ENCODE results near the gene ABCF2. TPM values are rescaled to one million over a fixed set of nuclear protein-coding genes. Genes with fewer than 3 reads are reported as not detected.

Gene ABCF2
- total RNA-seq, 1 donor from 2014 or later, result 24.5 TPM

DNA sequence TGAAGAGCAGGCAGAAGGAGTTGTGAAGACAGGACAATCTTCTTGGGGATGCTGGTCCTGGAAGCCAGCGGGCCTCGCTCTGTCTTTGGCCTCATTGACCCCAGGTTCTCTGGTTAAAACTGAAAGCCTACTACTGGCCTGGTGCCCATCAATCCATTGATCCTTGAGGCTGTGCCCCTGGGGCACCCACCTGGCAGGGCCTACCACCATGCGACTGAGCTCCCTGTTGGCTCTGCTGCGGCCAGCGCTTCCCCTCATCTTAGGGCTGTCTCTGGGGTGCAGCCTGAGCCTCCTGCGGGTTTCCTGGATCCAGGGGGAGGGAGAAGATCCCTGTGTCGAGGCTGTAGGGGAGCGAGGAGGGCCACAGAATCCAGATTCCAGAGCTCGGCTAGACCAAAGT lies 6.8 kb upstream of the ABCF2 start:
- ATAC-seq (no peak), DNase-seq (ENCODE audit: missing footprints) (no peak)
- intact Hi-C loops (cut with DNase I), result loop anchor here (2.0 kb wide), 1 partner anchor 69 kb away; no protein-coding TSS in a partner anchor

- intact Hi-C loops (cut with DNase I), result loop anchor here (2.0 kb wide), 1 partner anchor 70 kb away; no protein-coding TSS in a partner anchor
- ATAC-seq (no peak), DNase-seq (ENCODE audit: missing footprints) (no peak)
Observed at GRCh38 chr7:151232917-151233701, 6.1 kb upstream of the ABCF2 start.

DNA sequence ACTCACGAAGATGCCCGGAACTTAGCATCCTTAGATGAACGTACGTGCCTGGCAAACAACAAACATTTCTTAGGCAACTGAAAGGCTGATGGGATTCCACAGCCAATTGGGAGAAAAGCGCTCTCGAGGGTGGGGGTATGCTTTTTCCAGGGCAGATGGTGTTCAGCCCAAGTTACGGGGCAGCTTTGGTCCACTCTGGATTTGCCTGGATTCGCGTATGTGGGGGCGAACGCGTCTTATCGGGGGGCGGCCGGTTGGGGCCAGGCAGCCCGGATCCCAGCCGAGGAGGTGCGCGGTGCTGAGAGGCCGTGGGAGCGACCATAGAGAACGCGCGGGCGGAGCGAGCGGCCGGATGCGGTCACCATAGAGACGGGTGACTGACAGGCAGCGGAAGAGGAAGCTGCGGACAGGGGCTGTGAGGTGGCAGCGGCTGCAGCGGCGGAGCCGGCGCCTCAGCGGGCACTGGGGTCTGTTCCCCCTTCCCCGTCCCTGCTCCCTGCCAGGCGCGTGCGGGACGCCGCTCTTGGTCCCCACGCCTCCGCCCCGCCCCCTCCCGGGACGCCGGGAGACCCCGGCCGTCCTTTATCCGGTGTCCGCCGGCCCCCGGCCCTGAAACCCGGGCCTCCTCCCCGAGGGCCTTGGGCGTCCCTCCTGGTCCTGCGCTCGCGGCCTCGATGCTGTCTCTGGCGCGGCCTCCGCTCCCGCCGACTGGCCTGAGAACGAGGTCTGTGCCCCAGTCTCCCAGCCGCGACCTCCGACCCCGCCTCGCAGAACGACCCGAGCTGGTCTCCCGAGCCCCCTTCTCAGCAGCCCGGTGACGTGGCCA lies 5.3 kb upstream of the ABCF2 start, which contains the start of gene CHPF2:
CHPF2 (plus strand) TSS at position 393 of the 826 bp plus-strand sequence. CDS start 1,529 bp downstream, outside the sequence.
- intact Hi-C loops (cut with DNase I), result loop anchor here (2.0 kb wide), 1 partner anchor 70 kb away; no protein-coding TSS in a partner anchor
- ATAC-seq (peak; percentile 95), DNase-seq (ENCODE audit: missing footprints) (peak; percentile 98)

- intact Hi-C loops (cut with DNase I), result no loop called here
- no peak for DNase-seq (ENCODE audit: missing footprints)
Observed at GRCh38 chr7:151231080-151231479, 4.1 kb upstream of the ABCF2 start.

GRCh38 chr7:151229249-151229648 lies 2.2 kb upstream of the ABCF2 start:
- intact Hi-C loops (cut with DNase I), result no loop called here
- peak; percentile 5 for DNase-seq (ENCODE audit: missing footprints)

More at GRCh38 chr7:151231080-151231479, 4.1 kb upstream of the ABCF2 start:
- ATAC-seq, result no peak

DNA sequence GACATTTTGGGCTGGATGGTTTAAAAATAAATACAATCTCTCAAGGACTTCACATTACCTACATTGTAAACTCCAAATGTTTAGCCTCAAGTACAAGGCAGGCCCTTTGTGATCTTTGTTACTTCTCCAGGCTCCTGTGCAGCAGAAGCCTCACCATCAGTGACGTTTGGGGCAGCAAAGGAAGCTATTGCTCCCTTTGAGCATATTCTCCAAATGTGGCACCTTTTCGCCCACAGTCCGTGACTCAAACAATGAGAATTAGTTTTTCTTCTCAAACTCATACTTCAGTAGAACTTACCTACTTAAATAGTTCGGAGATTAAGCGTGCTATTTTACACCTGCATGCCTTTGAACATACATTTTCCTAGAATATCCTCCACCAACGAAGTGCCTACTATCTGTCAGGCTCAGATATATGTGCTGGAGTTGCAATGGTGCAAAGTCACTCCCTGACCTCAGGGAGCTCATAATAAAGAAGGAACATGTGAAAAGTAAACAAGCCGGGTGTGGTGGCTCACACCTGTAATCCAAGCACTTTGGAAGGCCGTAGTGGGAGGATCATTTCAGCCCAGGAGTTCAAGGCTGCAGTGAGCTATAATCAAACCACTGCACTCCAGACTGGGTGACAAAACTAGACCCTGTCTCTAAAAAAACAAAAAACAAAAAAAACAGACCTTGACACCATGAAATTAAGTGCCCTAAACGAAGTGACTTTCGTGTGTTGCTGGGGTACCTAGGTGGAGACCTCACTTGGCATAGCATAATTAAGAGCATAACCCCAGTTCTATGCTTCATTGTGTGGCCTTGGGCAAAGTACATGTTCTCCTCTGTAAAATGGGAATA lies 1.2 kb upstream of the ABCF2 start:
- ATAC-seq, result no peak
- intact Hi-C loops (cut with DNase I), result no loop called here
- DNase-seq (ENCODE audit: missing footprints), result no peak

More at GRCh38 chr7:151229249-151229648, 2.2 kb upstream of the ABCF2 start:
- ATAC-seq, result no peak

DNA sequence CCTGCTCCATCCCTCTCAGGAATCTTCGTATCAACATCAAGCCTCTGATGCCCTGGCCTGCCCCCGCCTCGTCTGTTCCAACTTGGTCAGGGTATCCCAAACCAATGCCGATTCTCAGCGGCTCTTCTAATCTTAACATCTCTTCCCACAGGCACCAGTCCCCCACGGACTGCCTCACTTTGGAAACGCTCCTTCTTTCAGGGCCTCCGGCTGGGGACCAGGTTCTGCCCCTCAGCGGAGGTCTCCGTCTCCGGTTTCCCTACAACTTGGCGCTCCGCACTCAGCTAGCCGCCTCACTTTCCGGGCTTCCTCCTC lies 488 bp downstream of the ABCF2 start:
- intact Hi-C loops (cut with DNase I), result loop anchor here (2.0 kb wide), 2 partner anchors 40 to 140 kb away; partner anchors contain the start of genes AGAP3 and ASB10
- DNase-seq (ENCODE audit: missing footprints), result no peak
- no peak for ATAC-seq

- DNase-seq (ENCODE audit: missing footprints) (no peak), ATAC-seq (no peak)
- intact Hi-C loops (cut with DNase I), result loop anchor here (2.0 kb wide), 2 partner anchors 39 to 139 kb away; partner anchors contain the start of genes AGAP3 and ASB10
Observed at GRCh38 chr7:151225948-151226510, 976 bp downstream of the ABCF2 start.

- ATAC-seq (no peak), DNase-seq (ENCODE audit: missing footprints) (no peak)
- intact Hi-C loops (cut with DNase I), result no loop called here
Observed at GRCh38 chr7:151223728-151224127, 3.3 kb downstream of the ABCF2 start.

- intact Hi-C loops (cut with DNase I), result no loop called here
- ATAC-seq (no peak), DNase-seq (ENCODE audit: missing footprints) (no peak)
Observed at GRCh38 chr7:151218170-151218569, 8.8 kb downstream of the ABCF2 start.

DNA sequence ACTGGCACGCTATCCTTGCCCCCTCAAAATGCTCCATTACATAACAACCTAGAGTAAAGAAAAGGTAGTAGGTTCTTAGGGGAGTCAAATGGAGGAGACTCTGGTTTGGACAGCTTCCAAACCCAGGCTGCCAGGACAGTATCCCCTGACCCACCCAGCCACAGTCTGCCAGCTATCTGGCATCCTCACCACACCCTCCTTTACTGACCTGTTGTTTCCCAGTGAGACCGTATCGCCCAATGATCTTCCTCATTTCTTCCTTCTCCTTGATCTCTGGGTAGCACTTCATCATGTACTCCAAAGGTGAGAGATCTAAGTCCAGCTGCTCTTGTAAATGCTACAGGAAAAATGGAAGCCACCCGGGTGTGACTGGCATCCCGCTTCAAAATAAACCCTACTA lies 11.6 kb downstream of the ABCF2 start:
- intact Hi-C loops (cut with DNase I), result no loop called here
- ATAC-seq (no peak), DNase-seq (ENCODE audit: missing footprints) (no peak)

DNA sequence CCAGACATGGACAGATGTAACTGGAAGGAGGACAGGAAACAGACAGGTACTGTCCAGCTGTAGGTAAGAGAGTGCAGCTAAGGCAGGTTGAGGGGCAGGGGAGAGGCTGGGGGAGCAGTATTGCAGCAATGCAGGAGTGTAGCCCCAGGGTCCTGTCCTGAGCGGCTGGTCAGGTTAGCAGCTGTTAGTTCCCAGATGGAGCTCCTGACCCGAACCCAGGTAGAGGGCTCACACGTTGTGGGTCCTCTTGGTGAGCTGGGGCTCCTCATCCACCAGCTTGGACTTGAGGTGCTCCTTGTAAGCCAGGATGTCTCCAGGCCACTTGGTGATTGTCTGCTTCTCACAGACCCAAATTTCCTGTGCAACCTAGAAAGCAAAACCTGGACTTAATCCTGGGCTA lies 13.2 kb downstream of the ABCF2 start:
- DNase-seq (ENCODE audit: missing footprints) (no peak), ATAC-seq (no peak)
- intact Hi-C loops (cut with DNase I), result no loop called here

DNA sequence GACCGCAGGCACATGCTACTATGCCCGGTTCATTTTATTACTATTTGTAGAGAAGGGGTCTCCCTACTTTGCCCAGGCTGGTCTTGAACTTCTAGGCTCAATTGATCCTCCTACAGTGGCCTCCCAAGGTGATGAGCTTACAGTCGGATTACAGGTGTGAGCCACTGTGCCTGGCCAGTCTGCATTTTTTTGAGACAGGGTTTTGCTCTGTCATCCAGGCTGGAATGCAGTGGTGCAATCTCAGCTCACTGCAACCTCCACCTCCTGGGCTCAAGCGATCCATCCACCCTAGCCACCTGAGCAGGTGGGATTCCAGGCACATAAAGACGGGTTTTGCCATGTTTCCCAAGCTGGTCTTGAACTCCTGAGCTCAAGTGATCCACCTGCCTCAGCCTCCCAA lies 14.4 kb downstream of the ABCF2 start:
- intact Hi-C loops (cut with DNase I), result no loop called here
- ATAC-seq (no peak), DNase-seq (ENCODE audit: missing footprints) (no peak)

DNA sequence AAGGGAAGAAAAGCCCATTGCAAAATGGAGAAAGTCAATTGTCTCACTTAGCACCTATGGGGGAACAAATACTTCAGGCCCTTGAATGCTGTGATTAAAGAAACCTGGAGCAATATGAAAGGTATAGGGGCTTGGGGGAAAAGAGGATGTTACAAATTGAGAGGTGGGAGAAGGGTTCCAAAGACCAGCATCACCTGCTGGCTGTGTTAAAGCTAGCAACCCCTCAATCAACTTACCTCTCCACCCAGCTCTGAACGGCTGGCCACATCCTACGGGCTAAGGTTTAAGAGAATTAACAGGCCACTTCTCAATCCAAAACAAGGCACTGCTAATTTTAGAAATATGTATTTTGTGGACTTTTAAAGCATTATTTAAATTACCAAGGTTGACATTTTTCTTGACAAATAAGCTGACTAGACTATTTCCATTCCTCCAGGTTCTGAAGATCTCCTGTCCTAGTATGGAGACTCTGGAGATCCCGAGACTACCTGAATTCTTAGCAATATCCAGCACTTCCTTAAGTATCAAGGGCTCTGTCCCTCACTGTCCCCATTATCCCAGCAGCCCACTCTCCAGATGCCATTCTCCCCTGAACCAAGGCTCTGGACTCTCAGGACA lies 15.7 kb downstream of the ABCF2 start:
- DNase-seq (ENCODE audit: missing footprints), result no peak
- ATAC-seq, result no peak
- intact Hi-C loops (cut with DNase I), result no loop called here

- intact Hi-C loops (cut with DNase I), result no loop called here
Observed at GRCh38 chr7:151210087-151210854, 16.7 kb downstream of the ABCF2 start, which contains the start of gene H2BK1. Gene H2BK1 (minus strand): TSS chr7:151210488. CDS start chr7:151210318, 170 bp downstream.

GRCh38 chr7:151209588-151209987 lies 17.4 kb downstream of the ABCF2 start:
- ATAC-seq (no peak), DNase-seq (ENCODE audit: missing footprints) (no peak)
- intact Hi-C loops (cut with DNase I), result no loop called here

More at GRCh38 chr7:151210087-151210854, 16.7 kb downstream of the ABCF2 start, which contains the start of gene H2BK1:
- ATAC-seq (no peak), DNase-seq (ENCODE audit: missing footprints) (no peak)

GRCh38 chr7:151208253-151208862 lies 18.6 kb downstream of the ABCF2 start:
- no peak for ATAC-seq
- intact Hi-C loops (cut with DNase I), result no loop called here
- DNase-seq (ENCODE audit: missing footprints), result no peak

Data from Right ventricle myocardium inferior (tissue), 1 donor.